HepG2 (cell line): ENCODE results near the gene TRPC3. TPM values are rescaled to one million over a fixed set of nuclear protein-coding genes. Genes with fewer than 3 reads are reported as not detected.
"Not testable (repeated sequence)": the region's sequence is repeated elsewhere in the genome, so short reads cannot be mapped to it uniquely, and the experiment has no call there.

Experiments
- ATAC-seq: fragments of 200-7000 bp; cut with Tn5 transposase; 3 replicates; pipeline ENCODE4 v1.9.1; 2020; ENCODE audit warnings: mild to moderate bottlenecking, moderate library complexity
- BruUV-seq: library from RNA; stranded (reverse); fragments of 400-500 nt; replicated peaks from 2 replicates; lab custom pipeline; 2021; lab: Mats Ljungman, UMichigan
- CTCF ChIA-PET: fragments of 300-600 bp; formaldehyde crosslinking; extraction: SDS; loops from one replicate; lab custom pipeline; 2021; ENCODE audit warnings: low total read pairs, inconsistent platforms, low intra/inter-chr PET ratio; lab: Yijun Ruan, JAX
- POLR2A ChIA-PET: fragments of 350-600 bp; sonication (Branson Sonifier 250); formaldehyde crosslinking; loops from one replicate; lab custom pipeline; 2020; ENCODE audit warnings: antibody characterized with exemption, inconsistent platforms; lab: Yijun Ruan, JAX
- DNase-seq: peaks from one replicate; pipeline ENCODE4 v3.0.0-alpha.2; 2015; ENCODE audit warnings: low spot score
- FAIRE-seq: peaks from 3 replicates; lab custom pipeline; 2011; peaks lifted over from hg19 to GRCh38; lab: Jason Lieb, UNC
- H2AFZ ChIP-seq: one replicate; pipeline ENCODE4 v1.6.1; 2011; ENCODE audit warnings: low read length, inconsistent platforms
- H3K27ac ChIP-seq: fragments of 300-600 bp; 3 replicates; pipeline ENCODE4 v1.8.0; 2011; ENCODE audit warnings: mixed run types, mild to moderate bottlenecking, mixed read lengths, low read length, inconsistent platforms; ENCODE audit not compliant: insufficient read depth; ENCODE audit errors: extremely low read length
- H3K27me3 ChIP-seq, 2 experiments: fragments of 200-600 bp in 1 of 2; 2 replicates in 1 of 2; 3 replicates in 1 of 2; pipeline versions ENCODE4 v1.6.0 to v1.8.0; 2011; ENCODE audit warnings: low read length in 2 of 2, mild to moderate bottlenecking in 2 of 2, moderate library complexity in 2 of 2, inconsistent platforms in 1 of 2; ENCODE audit not compliant: insufficient read depth in 2 of 2, control insufficient read depth in 1 of 2
- H3K36me3 ChIP-seq, 2 experiments: fragments of 200-600 bp in 1 of 2; replicated peaks in 1 of 2; 2 replicates in 1 of 2; 3 replicates in 1 of 2; pipeline versions ENCODE4 v1.5.1 to v1.8.0; 2011; ENCODE audit warnings: low read length in 2 of 2, inconsistent platforms in 1 of 2; ENCODE audit not compliant: insufficient read depth in 2 of 2, control insufficient read depth in 1 of 2
- H3K4me1 ChIP-seq: 2 replicates; pipeline ENCODE4 v1.5.1; 2012; ENCODE audit warnings: low read length, inconsistent platforms; ENCODE audit not compliant: insufficient read depth
- H3K4me2 ChIP-seq: 2 replicates; pipeline ENCODE4 v1.6.0; 2011; ENCODE audit warnings: low read depth, low read length, inconsistent platforms
- H3K4me3 ChIP-seq, 3 experiments: fragments of 200-600 bp in 1 of 3; sonication (generic), shearing (Covaris generic) in 1 of 3; replicated peaks in 1 of 3; 2 replicates each; pipeline ENCODE4 v1.5.1; 2011 to 2016; ENCODE audit warnings: low read length in 3 of 3, inconsistent platforms in 2 of 3, low read depth in 2 of 3, mild to moderate bottlenecking in 2 of 3, control low read depth in 1 of 3, mixed read lengths in 1 of 3; ENCODE audit not compliant: insufficient read depth in 1 of 3
- H3K79me2 ChIP-seq: one replicate; pipeline ENCODE4 v1.6.1; 2011; ENCODE audit warnings: low read length, inconsistent platforms; ENCODE audit not compliant: insufficient read depth
- H3K9ac ChIP-seq: 2 replicates; pipeline ENCODE4 v1.6.0; 2011; ENCODE audit warnings: mild to moderate bottlenecking, low read depth, low read length, inconsistent platforms; ENCODE audit not compliant: insufficient read depth
- H3K9me3 ChIP-seq: 2 replicates; pipeline ENCODE4 v1.5.1; 2012; ENCODE audit warnings: mild to moderate bottlenecking, low read length
- H4K20me1 ChIP-seq: 2 replicates; pipeline ENCODE4 v1.6.0; 2011; ENCODE audit warnings: inconsistent platforms, mild to moderate bottlenecking, low read length, moderate library complexity; ENCODE audit not compliant: insufficient read depth
- AGO2 ChIP-seq: fragments of 200-400 bp; formaldehyde crosslinking; optimal IDR thresholded peaks from 2 replicates; pipeline ENCODE3; 2017; ENCODE audit warnings: mild to moderate bottlenecking, low read depth, low read length, moderate library complexity
- BRD4 ChIP-seq: sonication (generic); formaldehyde crosslinking; IDR thresholded peaks from 2 replicates; pipeline ENCODE4 v1.4.0; 2020; ENCODE audit warnings: missing genetic modification reagents
- GTF2F1 ChIP-seq: fragments of 150-350 bp; IDR thresholded peaks from 2 replicates; pipeline ENCODE4 v1.6.1; 2014; ENCODE audit warnings: low read length
- TRIM24 ChIP-seq: sonication (generic); formaldehyde crosslinking; IDR thresholded peaks from 2 replicates; pipeline ENCODE4 v1.8.0; 2022; ENCODE audit warnings: mild to moderate bottlenecking, missing genetic modification reagents
- WGBS: methylation state at CpG from one replicate; pipeline ENCODE4 v1.1.6; 2017; ENCODE audit warnings: low lambda C conversion rate; 5-methylcytosine and 5-hydroxymethylcytosine counted together
- in situ Hi-C: cut with HindIII; loops from 2 replicates; pipeline ENCODE4 v1.10.0; 2017; ENCODE audit warnings: low pct_unique_long_range_greater_than_20kb; ENCODE audit not compliant: extremely low pct_ligation_motif_present
- intact Hi-C: fragments of 100-400 bp; cut with micrococcal nuclease; formaldehyde crosslinking; loops from one replicate; pipeline ENCODE4 v1.10.0; 2022; ENCODE audit not compliant: unreplicated experiment
- polyA plus RNA-seq, 8 experiments: library from polyadenylated mRNA; depleted of rRNA in 3 of 8; stranded (reverse) in 7 of 8; unstranded in 1 of 8; fragments of >200 nt; fragmentation: Illumina TruSeq in 4 of 8; extraction: Trizol in 4 of 8; gene quantifications; 2 replicates each; pipeline versions ENCODE4 v1.2.1 to v1.2.3, GENCODE V29; 2011 to 2016; ENCODE audit warnings: low read depth in 4 of 8, missing spikeins in 1 of 8, mixed read lengths in 1 of 8; ENCODE audit not compliant: insufficient read depth in 1 of 8
- total RNA-seq, 5 experiments: library from RNA; depleted of rRNA; stranded (reverse); fragments of >200 nt; fragmentation: Illumina TruSeq; extraction: Trizol; gene quantifications; 2 replicates each; pipeline ENCODE4 v1.2.3, GENCODE V29; 2016; ENCODE audit warnings: low read depth in 1 of 5
- TF ChIP-seq, protein P1 (sequence below): sonication (generic); formaldehyde crosslinking; IDR thresholded peaks from 2 replicates; pipeline ENCODE4 v1.5.0; 2020; ENCODE audit warnings: missing genetic modification reagents
- TF ChIP-seq, protein P2 (sequence below): sonication (generic); formaldehyde crosslinking; IDR thresholded peaks from 2 replicates; pipeline ENCODE4 v1.5.1; 2020; ENCODE audit warnings: missing genetic modification reagents, mild to moderate bottlenecking, borderline replicate concordance
- TF ChIP-seq, protein P3 (sequence below): sonication (generic); formaldehyde crosslinking; IDR thresholded peaks from 2 replicates; pipeline ENCODE4 v1.4.0; 2020; ENCODE audit warnings: missing genetic modification reagents

TRPC3 gene
- total and polyA plus RNA-seq, 2 of the 13 experiments (the other 11 are each of a cell fraction or from before 2014, with no cell fraction given) = not detected

DNA sequence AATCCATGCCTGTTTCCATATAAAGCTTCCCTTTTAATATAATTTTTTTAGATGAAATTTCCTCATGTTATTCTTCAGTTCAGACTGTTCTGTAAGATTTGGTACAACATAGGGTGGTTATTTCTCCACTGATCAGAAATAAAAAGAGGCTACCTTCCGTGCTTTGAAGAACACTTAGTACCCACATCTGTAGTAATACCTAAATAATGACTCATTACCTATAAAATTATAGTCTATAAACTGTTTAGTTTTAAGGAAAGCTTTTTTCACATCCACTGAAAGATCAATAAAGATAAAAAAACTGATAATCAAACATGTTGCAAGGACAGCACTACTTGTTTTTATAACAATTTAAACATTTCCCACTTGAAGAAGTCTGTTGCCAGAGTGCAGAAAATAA, 23.9 kb downstream of the TRPC3 start:
- in situ Hi-C loops = no loop called here
- Histone ChIP-seq H3K9me3 (no peaks in the 10 kb centered on the region), H3K27ac (no peak overlapping the region), H3K27me3 (no peaks in the 10 kb centered on the region; a peak in 1 of 5 replicates), H4K20me1 (no peaks in the 10 kb centered on the region), H3K4me2 (no peak overlapping the region), H2AFZ (no peak overlapping the region), H3K36me3 (no peaks in the 10 kb centered on the region), H3K9ac (no peak overlapping the region), H3K79me2 (no peaks in the 10 kb centered on the region), H3K4me3 (no peak overlapping the region), H3K4me1 (no peaks in the 10 kb centered on the region)
- no TSS peak for BruUV-seq
- intact Hi-C loops = no loop called here
- DNase-seq (no peak), FAIRE-seq (no peak), ATAC-seq (no peak)
- TF ChIP-seq AGO2 (no peak), GTF2F1 (no peak), BRD4 (CRISPR knock-in tag) (no peak), TRIM24 (CRISPR knock-in tag) (no peak)
- TF ChIP-seq, protein P1, sequence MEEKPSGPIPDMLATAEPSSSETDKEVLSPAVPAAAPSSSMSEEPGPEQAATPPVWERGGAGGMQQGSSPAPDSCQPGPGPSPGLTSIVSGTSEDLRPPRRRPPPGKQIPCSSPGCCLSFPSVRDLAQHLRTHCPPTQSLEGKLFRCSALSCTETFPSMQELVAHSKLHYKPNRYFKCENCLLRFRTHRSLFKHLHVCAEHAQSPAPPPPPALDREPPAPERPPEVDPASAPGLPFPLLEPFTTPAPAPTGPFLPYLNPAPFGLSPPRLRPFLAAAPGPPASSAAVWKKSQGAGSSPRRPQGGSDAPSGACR (CRISPR knock-in tag) = no peak
- TF ChIP-seq, protein P2, sequence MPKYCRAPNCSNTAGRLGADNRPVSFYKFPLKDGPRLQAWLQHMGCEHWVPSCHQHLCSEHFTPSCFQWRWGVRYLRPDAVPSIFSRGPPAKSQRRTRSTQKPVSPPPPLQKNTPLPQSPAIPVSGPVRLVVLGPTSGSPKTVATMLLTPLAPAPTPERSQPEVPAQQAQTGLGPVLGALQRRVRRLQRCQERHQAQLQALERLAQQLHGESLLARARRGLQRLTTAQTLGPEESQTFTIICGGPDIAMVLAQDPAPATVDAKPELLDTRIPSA = no peak
- TF ChIP-seq, protein P3, sequence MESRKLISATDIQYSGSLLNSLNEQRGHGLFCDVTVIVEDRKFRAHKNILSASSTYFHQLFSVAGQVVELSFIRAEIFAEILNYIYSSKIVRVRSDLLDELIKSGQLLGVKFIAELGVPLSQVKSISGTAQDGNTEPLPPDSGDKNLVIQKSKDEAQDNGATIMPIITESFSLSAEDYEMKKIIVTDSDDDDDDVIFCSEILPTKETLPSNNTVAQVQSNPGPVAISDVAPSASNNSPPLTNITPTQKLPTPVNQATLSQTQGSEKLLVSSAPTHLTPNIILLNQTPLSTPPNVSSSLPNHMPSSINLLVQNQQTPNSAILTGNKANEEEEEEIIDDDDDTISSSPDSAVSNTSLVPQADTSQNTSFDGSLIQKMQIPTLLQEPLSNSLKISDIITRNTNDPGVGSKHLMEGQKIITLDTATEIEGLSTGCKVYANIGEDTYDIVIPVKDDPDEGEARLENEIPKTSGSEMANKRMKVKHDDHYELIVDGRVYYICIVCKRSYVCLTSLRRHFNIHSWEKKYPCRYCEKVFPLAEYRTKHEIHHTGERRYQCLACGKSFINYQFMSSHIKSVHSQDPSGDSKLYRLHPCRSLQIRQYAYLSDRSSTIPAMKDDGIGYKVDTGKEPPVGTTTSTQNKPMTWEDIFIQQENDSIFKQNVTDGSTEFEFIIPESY (CRISPR knock-in tag) = no peak
- CTCF ChIA-PET = no interaction called here
- POLR2A ChIA-PET = no interaction called here
- WGBS = 3% methylated on average over 1 of the region's 1 CpG

DNA sequence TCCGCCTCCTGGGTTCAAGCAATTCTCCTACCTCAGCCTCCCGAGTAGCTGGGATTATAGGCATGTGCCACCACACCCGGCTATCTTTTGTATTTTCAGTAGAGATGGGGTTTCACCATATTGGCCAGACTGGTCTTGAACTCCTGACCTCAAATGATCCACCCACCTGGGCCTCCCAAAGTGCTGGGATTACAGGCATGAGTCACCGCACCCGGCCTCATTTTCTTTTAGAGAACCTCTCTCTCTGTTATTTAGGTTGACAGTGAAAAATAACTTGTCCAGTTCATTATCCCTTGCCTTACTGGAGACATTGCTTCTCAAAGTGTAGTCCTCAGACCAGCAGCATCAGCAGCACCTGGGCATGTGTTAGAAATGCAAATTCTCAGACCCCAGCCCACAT, 25.4 kb downstream of the TRPC3 start:
- WGBS = 23% methylated on average over 5 of the region's 5 CpGs
- H3K4me1 ChIP-seq, ATAC-seq, BruUV-seq, CTCF ChIA-PET, FAIRE-seq, H3K27ac ChIP-seq, H3K36me3 ChIP-seq, intact Hi-C loops, DNase-seq, in situ Hi-C loops, H3K9me3 ChIP-seq, H2AFZ ChIP-seq, H3K4me3 ChIP-seq, H3K79me2 ChIP-seq, H3K9ac ChIP-seq, H4K20me1 ChIP-seq, H3K27me3 ChIP-seq, H3K4me2 ChIP-seq, POLR2A ChIA-PET: not testable (repeated sequence)
